Hepatocyte (in vitro differentiated cells): ENCODE measurements around the gene GPRC6A.

ENCODE experiments used
- CTCF ChIP-seq: fragments of 200-600 bp; sonication (generic); IDR thresholded peaks from 2 replicates; pipeline ENCODE4 v1.5.1; 2016; ENCODE audit warnings: antibody characterized with exemption, mild to moderate bottlenecking; ENCODE audit not compliant: poor library complexity
- EZH2 ChIP-seq: fragments of 200-600 bp; sonication (generic); IDR thresholded peaks from 2 replicates; pipeline ENCODE4 v1.6.1; 2016; ENCODE audit warnings: antibody characterized with exemption, mild to moderate bottlenecking, borderline replicate concordance
- EZH2phosphoT487 ChIP-seq: fragments of 200-600 bp; sonication (generic); IDR thresholded peaks from one replicate; pipeline ENCODE4 v1.6.1; 2018; ENCODE audit warnings: antibody characterized with exemption, mild to moderate bottlenecking, low read depth, moderate library complexity; ENCODE audit not compliant: unreplicated experiment, severe bottlenecking

- TF ChIP-seq CTCF (no peak), EZH2 (no peak), EZH2phosphoT487 (no peak)
Measured at GRCh38 chr6:116761779-116762178, 67.1 kb downstream of the GPRC6A start.
